H9 (cell line): ENCODE data around the gene FRK. TPM values are rescaled to one million over a fixed set of nuclear protein-coding genes. Genes with fewer than 3 reads are reported as not detected.

Experiments used
- DNase-seq: peaks from one replicate; pipeline ENCODE4 v3.0.0-alpha.2; 2017
- H2AFZ ChIP-seq: one replicate; pipeline ENCODE4 v1.6.1; 2013; ENCODE audit warnings: mild to moderate bottlenecking, low read length, control low read depth, moderate library complexity
- H2AK5ac ChIP-seq: 2 replicates; pipeline ENCODE4 v1.6.1; 2013; ENCODE audit warnings: low read length, control low read depth, mixed read lengths; ENCODE audit not compliant: insufficient read length
- H2BK120ac ChIP-seq: one replicate; pipeline ENCODE4 v1.6.1; 2013; ENCODE audit warnings: low read depth, mild to moderate bottlenecking, low read length, control low read depth, inconsistent platforms; ENCODE audit not compliant: poor library complexity, severe bottlenecking
- H2BK12ac ChIP-seq: 2 replicates; pipeline ENCODE4 v1.6.1; 2013; ENCODE audit warnings: low read length, control low read depth, mixed read lengths, low read depth; ENCODE audit not compliant: insufficient read length
- H2BK15ac ChIP-seq: 2 replicates; pipeline ENCODE4 v1.6.1; 2013; ENCODE audit warnings: low read depth, low read length, control low read depth
- H2BK20ac ChIP-seq: one replicate; pipeline ENCODE4 v1.6.1; 2013; ENCODE audit warnings: low read depth, mild to moderate bottlenecking, low read length, control low read depth, inconsistent platforms; ENCODE audit not compliant: poor library complexity, severe bottlenecking
- H2BK5ac ChIP-seq: 2 replicates; pipeline ENCODE4 v1.6.1; 2013; ENCODE audit warnings: low read length, control low read depth, mixed read lengths; ENCODE audit not compliant: insufficient read length
- H3K14ac ChIP-seq: 2 replicates; pipeline ENCODE4 v1.6.1; 2013; ENCODE audit warnings: low read length, control low read depth; ENCODE audit not compliant: insufficient read depth
- H3K18ac ChIP-seq: 2 replicates; pipeline ENCODE4 v1.6.1; 2013; ENCODE audit warnings: low read depth, mild to moderate bottlenecking, mixed read lengths, low read length, control low read depth; ENCODE audit not compliant: insufficient read length
- H3K23ac ChIP-seq: 2 replicates; pipeline ENCODE4 v1.6.1; 2013; ENCODE audit warnings: low read length, control low read depth, mixed read lengths, low read depth; ENCODE audit not compliant: insufficient read length
- H3K23me2 ChIP-seq: 2 replicates; pipeline ENCODE4 v1.6.1; 2013; ENCODE audit warnings: low read depth, mild to moderate bottlenecking, mixed read lengths, low read length, control low read depth; ENCODE audit not compliant: insufficient read length, poor library complexity, severe bottlenecking
- H3K27ac ChIP-seq: 2 replicates; pipeline ENCODE4 v1.5.1; 2013; ENCODE audit warnings: low read length, control low read depth, mixed read lengths, low read depth; ENCODE audit not compliant: insufficient read length
- H3K27me3 ChIP-seq: 2 replicates; pipeline ENCODE4 v1.6.1; 2013; ENCODE audit warnings: low read length, control low read depth, inconsistent platforms; ENCODE audit not compliant: insufficient read depth
- H3K4ac ChIP-seq: 2 replicates; pipeline ENCODE4 v1.6.1; 2013; ENCODE audit warnings: low read depth, mild to moderate bottlenecking, control low read depth, inconsistent platforms, low read length, moderate library complexity
- H3K4me1 ChIP-seq: 2 replicates; pipeline ENCODE4 v1.6.1; 2013; ENCODE audit warnings: low read length, control low read depth, inconsistent platforms; ENCODE audit not compliant: insufficient read depth
- H3K4me2 ChIP-seq: 2 replicates; pipeline ENCODE4 v1.6.1; 2013; ENCODE audit warnings: low read length, control low read depth, mixed read lengths; ENCODE audit not compliant: insufficient read length, insufficient read depth
- H3K56ac ChIP-seq: 2 replicates; pipeline ENCODE4 v1.6.1; 2013; ENCODE audit warnings: low read depth, mild to moderate bottlenecking, mixed read lengths, low read length, control low read depth; ENCODE audit not compliant: insufficient read length
- H3K79me1 ChIP-seq: 2 replicates; pipeline ENCODE4 v1.6.1; 2013; ENCODE audit warnings: low read depth, mild to moderate bottlenecking, moderate library complexity, low read length, control low read depth, inconsistent platforms; ENCODE audit not compliant: insufficient read depth, poor library complexity, severe bottlenecking
- H3K79me2 ChIP-seq: 2 replicates; pipeline ENCODE4 v1.6.1; 2013; ENCODE audit warnings: low read length, control low read depth, inconsistent platforms; ENCODE audit not compliant: insufficient read depth
- H3K9ac ChIP-seq: 2 replicates; pipeline ENCODE4 v1.6.1; 2013; ENCODE audit warnings: low read length, control low read depth, mixed read lengths; ENCODE audit not compliant: insufficient read length; ENCODE audit errors: extremely low read depth
- H3K9me3 ChIP-seq: one replicate; pipeline ENCODE4 v1.6.1; 2013; ENCODE audit warnings: low read depth, low read length, inconsistent platforms; ENCODE audit not compliant: control insufficient read depth
- H3T11ph ChIP-seq: one replicate; pipeline ENCODE4 v1.6.1; 2013; ENCODE audit warnings: mild to moderate bottlenecking, low read length, control low read depth, inconsistent platforms
- H4K20me1 ChIP-seq: one replicate; pipeline ENCODE4 v1.6.1; 2013; ENCODE audit not compliant: control insufficient read depth, insufficient read length, insufficient read depth
- H4K5ac ChIP-seq: 2 replicates; pipeline ENCODE4 v1.6.1; 2013; ENCODE audit warnings: low read depth, mild to moderate bottlenecking, mixed read lengths, low read length, control low read depth; ENCODE audit not compliant: insufficient read length
- H4K8ac ChIP-seq: replicated peaks from 2 replicates; pipeline ENCODE4 v1.6.1; 2013; ENCODE audit warnings: low read length, control low read depth, mixed read lengths, low read depth; ENCODE audit not compliant: insufficient read length
- H4K91ac ChIP-seq: 2 replicates; pipeline ENCODE4 v1.6.1; 2013; ENCODE audit warnings: low read depth, mild to moderate bottlenecking, moderate library complexity, mixed read lengths, low read length, control low read depth; ENCODE audit not compliant: insufficient read length
- H3K27ac Mint-ChIP-seq, 3 experiments: 2 replicates in 2 of 3; 3 replicates in 1 of 3; pipeline ENCODE4 v1.8.0; 2020 to 2021; ENCODE audit warnings: mixed read lengths in 3 of 3, mild to moderate bottlenecking in 1 of 3, moderate library complexity in 1 of 3
- H3K27me3 Mint-ChIP-seq: 2 replicates; pipeline ENCODE4 v1.8.0; 2021; ENCODE audit warnings: low read depth, mild to moderate bottlenecking, moderate library complexity, mixed read lengths
- H3K36me3 Mint-ChIP-seq, 3 experiments: 2 replicates in 2 of 3; 3 replicates in 1 of 3; pipeline ENCODE4 v1.8.0; 2020 to 2021; ENCODE audit warnings: low read depth in 3 of 3, mixed read lengths in 3 of 3; ENCODE audit not compliant: insufficient read depth in 1 of 3
- H3K4me1 Mint-ChIP-seq, 2 experiments: 2 replicates each; pipeline ENCODE4 v1.8.0; 2020; ENCODE audit warnings: mixed read lengths in 2 of 2
- H3K4me3 Mint-ChIP-seq, 2 experiments: 2 replicates in 1 of 2; 3 replicates in 1 of 2; pipeline ENCODE4 v1.8.0; 2020 to 2021; ENCODE audit warnings: mild to moderate bottlenecking in 2 of 2, mixed read lengths in 2 of 2, moderate library complexity in 1 of 2
- H3K9me3 Mint-ChIP-seq, 2 experiments: 2 replicates in 1 of 2; 3 replicates in 1 of 2; pipeline ENCODE4 v1.8.0; 2020; ENCODE audit warnings: mild to moderate bottlenecking in 2 of 2, mixed read lengths in 2 of 2, moderate library complexity in 1 of 2
- total RNA-seq: library from RNA; stranded (reverse); gene quantifications from 2 replicates; pipeline ENCODE4 v1.2.1, GENCODE V29; 2021
- TF ChIP-seq, protein P1 (sequence below): fragments of 200-600 bp; sonication (generic); conservative IDR thresholded peaks from 3 replicates; pipeline ENCODE4 v1.8.0; 2021; ENCODE audit warnings: antibody characterized with exemption, mild to moderate bottlenecking

FRK gene
- total RNA-seq, 1 experiment from 2014 or later, result 0.15 TPM

DNA sequence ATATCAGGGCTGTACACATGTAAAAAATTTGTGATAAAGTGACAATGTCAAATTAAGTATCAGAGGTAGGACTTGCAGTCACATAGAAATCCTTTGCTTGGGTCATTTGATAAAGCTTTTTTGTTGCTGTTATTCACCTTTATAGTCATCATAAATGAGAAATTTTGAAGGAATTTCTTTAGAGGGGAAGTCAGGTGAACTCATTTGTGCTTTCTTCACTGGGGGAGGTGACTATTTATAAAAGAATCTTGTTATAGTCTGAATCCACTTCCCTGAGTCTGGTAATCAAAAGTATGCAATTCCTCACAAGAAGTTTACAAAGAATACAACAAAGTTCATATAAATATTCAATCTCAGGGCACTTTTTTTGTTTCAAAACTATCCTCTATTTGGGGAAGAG, 47.7 kb downstream of the FRK start:
- H4K5ac ChIP-seq, result no peak overlapping the region
- H3K23me2 ChIP-seq, result no peaks in the 10 kb centered on the region
- no peak for DNase-seq
- no peak overlapping the region for H2BK20ac ChIP-seq
- no peaks in the 10 kb centered on the region for H3K4me1 ChIP-seq
- no peak overlapping the region for H3K27ac ChIP-seq
- no peak overlapping the region for H2BK120ac ChIP-seq
- no peak overlapping the region for H2AFZ ChIP-seq
- Mint-ChIP-seq H3K9me3 (no peaks in the 10 kb centered on the region), H3K4me3 (no peak overlapping the region), H3K27me3 (no peaks in the 10 kb centered on the region), H3K27ac (no peak overlapping the region), H3K36me3 (no peaks in the 10 kb centered on the region), H3K4me1 (peaks cover 7 to 11% of the 10 kb centered on the region in 2 experiments)
- H2BK5ac ChIP-seq, result no peak overlapping the region
- H3K18ac ChIP-seq, result no peak overlapping the region
- no peak overlapping the region for H3K4me2 ChIP-seq
- no peaks in the 10 kb centered on the region for H3K79me1 ChIP-seq
- no peak overlapping the region for H3K23ac ChIP-seq
- H3K56ac ChIP-seq, result no peak overlapping the region
- H4K91ac ChIP-seq, result no peak overlapping the region
- H4K20me1 ChIP-seq, result no peaks in the 10 kb centered on the region
- H3K14ac ChIP-seq, result no peak overlapping the region
- no peaks in the 10 kb centered on the region for H3K27me3 ChIP-seq
- H3K9ac ChIP-seq, result no peak overlapping the region
- H2AK5ac ChIP-seq, result no peak overlapping the region
- no peak overlapping the region for H3T11ph ChIP-seq
- H3K4ac ChIP-seq, result no peak overlapping the region
- H3K79me2 ChIP-seq, result no peaks in the 10 kb centered on the region
- H4K8ac ChIP-seq, result no peak overlapping the region
- no peak overlapping the region for H2BK15ac ChIP-seq
- TF ChIP-seq, protein P1, sequence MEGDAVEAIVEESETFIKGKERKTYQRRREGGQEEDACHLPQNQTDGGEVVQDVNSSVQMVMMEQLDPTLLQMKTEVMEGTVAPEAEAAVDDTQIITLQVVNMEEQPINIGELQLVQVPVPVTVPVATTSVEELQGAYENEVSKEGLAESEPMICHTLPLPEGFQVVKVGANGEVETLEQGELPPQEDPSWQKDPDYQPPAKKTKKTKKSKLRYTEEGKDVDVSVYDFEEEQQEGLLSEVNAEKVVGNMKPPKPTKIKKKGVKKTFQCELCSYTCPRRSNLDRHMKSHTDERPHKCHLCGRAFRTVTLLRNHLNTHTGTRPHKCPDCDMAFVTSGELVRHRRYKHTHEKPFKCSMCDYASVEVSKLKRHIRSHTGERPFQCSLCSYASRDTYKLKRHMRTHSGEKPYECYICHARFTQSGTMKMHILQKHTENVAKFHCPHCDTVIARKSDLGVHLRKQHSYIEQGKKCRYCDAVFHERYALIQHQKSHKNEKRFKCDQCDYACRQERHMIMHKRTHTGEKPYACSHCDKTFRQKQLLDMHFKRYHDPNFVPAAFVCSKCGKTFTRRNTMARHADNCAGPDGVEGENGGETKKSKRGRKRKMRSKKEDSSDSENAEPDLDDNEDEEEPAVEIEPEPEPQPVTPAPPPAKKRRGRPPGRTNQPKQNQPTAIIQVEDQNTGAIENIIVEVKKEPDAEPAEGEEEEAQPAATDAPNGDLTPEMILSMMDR, result no peak
- no peak overlapping the region for H2BK12ac ChIP-seq
- no peaks in the 10 kb centered on the region for H3K9me3 ChIP-seq
